HCT116 (cell line): Measurements from ENCODE around the gene ITGA4. TPM values are rescaled to one million over a fixed set of nuclear protein-coding genes. Genes with fewer than 3 reads are reported as not detected.
A peak's percentile ranks its signal among the peaks of the same experiment; 100 is the strongest.

ENCODE experiments used
- ATAC-seq: fragments of 200-7000 bp; cut with Tn5 transposase; 2 replicates; pipeline ENCODE4 v1.9.1; 2020; ENCODE audit warnings: mild to moderate bottlenecking, moderate library complexity
- BruUV-seq: library from RNA; stranded (reverse); fragments of 400-500 nt; replicated peaks from 2 replicates; lab custom pipeline; 2021; lab: Mats Ljungman, UMichigan
- CTCF ChIA-PET: fragments of 300-600 bp; sonication (Branson Sonifier 250); formaldehyde crosslinking; loops from one replicate; lab custom pipeline; 2021; ENCODE audit warnings: antibody characterized with exemption; lab: Charles Lee
- POLR2A ChIA-PET: fragments of 300-600, 350-600 bp; sonication (Branson Sonifier 250); formaldehyde crosslinking; loops from one replicate; lab custom pipeline; 2021; ENCODE audit warnings: antibody characterized with exemption; lab: Charles Lee
- RAD21 ChIA-PET, 2 experiments: fragments of 300-600 bp; sonication (Branson Sonifier 250); formaldehyde crosslinking; loops; one replicate each; lab custom pipeline; 2023; ENCODE audit warnings: low total read pairs in 2 of 2; ENCODE audit not compliant: uncharacterized antibody in 2 of 2, unreplicated experiment in 2 of 2, low non-redundant PET in 1 of 2; lab: Charles Lee
- DNase-seq: peaks from one replicate; pipeline ENCODE4 v3.0.0-alpha.2; 2010; ENCODE audit warnings: low read depth, low spot score
- H2AFZ ChIP-seq: fragments of 200-600 bp; shearing (Covaris generic), sonication (generic); 2 replicates; pipeline ENCODE4 v1.6.1; 2017; ENCODE audit warnings: low read depth, mixed run types, mixed read lengths, antibody characterized with exemption, low read length; ENCODE audit not compliant: poor library complexity, severe bottlenecking
- H3K27ac ChIP-seq: 2 replicates; pipeline ENCODE4 v1.5.1; 2012; ENCODE audit warnings: low read depth, low read length
- H3K27me3 ChIP-seq: fragments of 200-600 bp; sonication (generic); 2 replicates; pipeline ENCODE4 v1.6.1; 2016; ENCODE audit warnings: mixed run types, low read length, mixed read lengths; ENCODE audit not compliant: insufficient read depth
- H3K36me3 ChIP-seq, 2 experiments: fragments of 200-500 bp in 1 of 2; fragments of 200-600 bp in 1 of 2; sonication (Bioruptor generic) in 1 of 2; sonication (generic) in 1 of 2; 2 replicates each; pipeline versions ENCODE4 v1.5.1 to v1.6.1; 2014 to 2016; ENCODE audit warnings: low read length in 2 of 2, inconsistent platforms in 1 of 2, mixed read lengths in 1 of 2, mixed run types in 1 of 2; ENCODE audit not compliant: insufficient read depth in 2 of 2, control insufficient read depth in 1 of 2
- H3K4me1 ChIP-seq, 2 experiments: fragments of 200-600 bp in 1 of 2; sonication (generic) in 1 of 2; 2 replicates each; pipeline versions ENCODE4 v1.5.1 to v1.6.1; 2012 to 2017; ENCODE audit warnings: low read length in 2 of 2, inconsistent platforms in 1 of 2, mild to moderate bottlenecking in 1 of 2, mixed read lengths in 1 of 2, mixed run types in 1 of 2, moderate library complexity in 1 of 2; ENCODE audit not compliant: insufficient read depth in 2 of 2, control insufficient read depth in 1 of 2
- H3K4me2 ChIP-seq: fragments of 200-600 bp; sonication (generic); 2 replicates; pipeline ENCODE4 v1.6.1; 2017; ENCODE audit warnings: mixed run types, low read length, mixed read lengths
- H3K4me3 ChIP-seq, 2 experiments: fragments of 200-600 bp in 1 of 2; sonication (generic) in 1 of 2; replicated peaks in 1 of 2; 2 replicates each; pipeline ENCODE4 v1.5.1; 2011 to 2016; ENCODE audit warnings: low read length in 2 of 2, control low read depth in 1 of 2, low read depth in 1 of 2, mild to moderate bottlenecking in 1 of 2, mixed read lengths in 1 of 2, mixed run types in 1 of 2
- H3K79me2 ChIP-seq: fragments of 200-600 bp; sonication (generic); 2 replicates; pipeline ENCODE4 v1.6.1; 2017; ENCODE audit warnings: mild to moderate bottlenecking, mixed run types, low read length, moderate library complexity, mixed read lengths; ENCODE audit not compliant: insufficient read depth
- H3K9ac ChIP-seq: fragments of 200-600 bp; sonication (generic); 2 replicates; pipeline ENCODE4 v1.6.1; 2016; ENCODE audit warnings: low read length, mixed read lengths
- H3K9me2 ChIP-seq: fragments of 200-600 bp; sonication (generic), shearing (Covaris generic); 2 replicates; pipeline ENCODE4 v1.6.1; 2017; ENCODE audit warnings: mixed run types, mild to moderate bottlenecking, moderate library complexity; ENCODE audit not compliant: insufficient read depth
- H3K9me3 ChIP-seq, 2 experiments: fragments of 200-500 bp in 1 of 2; fragments of 200-600 bp in 1 of 2; sonication (Bioruptor generic) in 1 of 2; sonication (generic) in 1 of 2; 2 replicates each; pipeline ENCODE4 v1.6.1; 2014 to 2017; ENCODE audit warnings: low read length in 2 of 2, mixed read lengths in 2 of 2, inconsistent platforms in 1 of 2, low read depth in 1 of 2, mild to moderate bottlenecking in 1 of 2, mixed run types in 1 of 2, moderate library complexity in 1 of 2; ENCODE audit not compliant: control insufficient read depth in 1 of 2, insufficient read depth in 1 of 2
- H4K20me1 ChIP-seq: fragments of 200-600 bp; sonication (generic), shearing (Covaris generic); 2 replicates; pipeline ENCODE4 v1.6.1; 2017; ENCODE audit warnings: mixed run types, mild to moderate bottlenecking, moderate library complexity; ENCODE audit not compliant: insufficient read depth
- CTCF ChIP-seq, 3 experiments: fragments of 200-600 bp in 1 of 3; sonication (generic) in 1 of 3; IDR thresholded peaks in 2 of 3; conservative IDR thresholded peaks in 1 of 3; 2 replicates each; pipeline ENCODE4 v1.5.1; 2012 to 2017; ENCODE audit warnings: low read depth in 2 of 3, low read length in 2 of 3, antibody characterized with exemption in 1 of 3, borderline replicate concordance in 1 of 3, control low read depth in 1 of 3, mild to moderate bottlenecking in 1 of 3, mixed read lengths in 1 of 3, mixed run types in 1 of 3, moderate library complexity in 1 of 3; ENCODE audit not compliant: insufficient read depth in 1 of 3
- ELF1 ChIP-seq: IDR thresholded peaks from 2 replicates; pipeline ENCODE4 v1.6.1; 2012; ENCODE audit warnings: low read depth, borderline replicate concordance
- EZH2phosphoT487 ChIP-seq: fragments of 200-600 bp; IDR thresholded peaks from 2 replicates; pipeline ENCODE4 v1.6.1; 2018; ENCODE audit warnings: antibody characterized with exemption, borderline replicate concordance
- MAX ChIP-seq: IDR thresholded peaks from 2 replicates; pipeline ENCODE4 v1.6.1; 2012
- POLR2A ChIP-seq: IDR thresholded peaks from 2 replicates; pipeline ENCODE4 v1.7.0; 2011; ENCODE audit warnings: borderline replicate concordance; ENCODE audit not compliant: insufficient read depth, insufficient read length; ENCODE audit errors: extremely low read depth
- RAD21 ChIP-seq: IDR thresholded peaks from 2 replicates; pipeline ENCODE4 v1.6.1; 2012; ENCODE audit warnings: low read depth, mild to moderate bottlenecking
- SIN3A ChIP-seq: IDR thresholded peaks from 2 replicates; pipeline ENCODE4 v1.6.1; 2012; ENCODE audit warnings: low read depth
- YY1 ChIP-seq: IDR thresholded peaks from 2 replicates; pipeline ENCODE4 v1.6.1; 2011; ENCODE audit warnings: low read length, low read depth, moderate library complexity, mild to moderate bottlenecking; ENCODE audit not compliant: insufficient replicate concordance; ENCODE audit errors: extremely low read depth
- intact Hi-C: fragments of 100-400 bp; cut with micrococcal nuclease; formaldehyde crosslinking; loops from 2 replicates; pipeline ENCODE4 v1.10.0; 2022
- total RNA-seq: library from RNA; stranded (reverse); gene quantifications from one replicate; pipeline ENCODE4 v1.2.1, GENCODE V29; 2021; ENCODE audit not compliant: unreplicated experiment
- TF ChIP-seq, protein P1 (sequence below): IDR thresholded peaks from 2 replicates; pipeline ENCODE4 v1.6.1; 2011; ENCODE audit warnings: mild to moderate bottlenecking, low read length, moderate library complexity; ENCODE audit not compliant: insufficient replicate concordance; ENCODE audit errors: extremely low read depth

ITGA4 gene
- total RNA-seq, 1 experiment from 2014 or later: 0.49 TPM

DNA sequence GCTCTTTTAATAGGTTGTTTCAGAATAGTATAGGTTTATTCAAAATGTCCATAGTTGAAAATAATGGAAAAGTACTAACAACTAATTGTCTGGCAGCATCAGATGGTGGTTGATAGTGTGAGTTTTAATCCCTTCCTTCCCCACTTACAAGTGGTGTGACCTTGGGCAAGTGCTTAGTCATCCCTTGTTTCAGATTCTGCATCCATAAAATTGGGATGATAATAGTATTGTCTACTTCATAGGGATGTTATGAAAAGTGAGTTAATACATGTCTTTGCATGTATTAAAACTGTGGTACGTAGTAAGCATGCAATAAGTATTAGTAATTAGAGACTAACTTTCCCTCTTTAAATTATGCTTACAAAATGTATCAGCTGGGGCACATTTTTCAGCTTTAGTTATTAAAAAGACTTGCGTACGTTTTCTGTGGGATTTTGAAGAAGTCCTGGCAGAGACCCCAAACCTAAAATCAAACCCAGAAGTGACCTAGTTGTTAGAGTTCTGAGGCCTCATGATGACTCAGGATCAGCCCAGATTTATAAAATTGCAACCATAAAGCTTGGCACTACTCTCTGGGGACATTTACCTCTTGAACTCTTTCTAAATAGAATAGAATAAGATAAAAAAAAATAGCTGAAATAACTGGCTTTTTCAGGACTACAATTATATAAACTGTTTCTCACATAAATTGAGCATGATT, 8.6 kb downstream of the ITGA4 start:
- no peak for DNase-seq

DNA sequence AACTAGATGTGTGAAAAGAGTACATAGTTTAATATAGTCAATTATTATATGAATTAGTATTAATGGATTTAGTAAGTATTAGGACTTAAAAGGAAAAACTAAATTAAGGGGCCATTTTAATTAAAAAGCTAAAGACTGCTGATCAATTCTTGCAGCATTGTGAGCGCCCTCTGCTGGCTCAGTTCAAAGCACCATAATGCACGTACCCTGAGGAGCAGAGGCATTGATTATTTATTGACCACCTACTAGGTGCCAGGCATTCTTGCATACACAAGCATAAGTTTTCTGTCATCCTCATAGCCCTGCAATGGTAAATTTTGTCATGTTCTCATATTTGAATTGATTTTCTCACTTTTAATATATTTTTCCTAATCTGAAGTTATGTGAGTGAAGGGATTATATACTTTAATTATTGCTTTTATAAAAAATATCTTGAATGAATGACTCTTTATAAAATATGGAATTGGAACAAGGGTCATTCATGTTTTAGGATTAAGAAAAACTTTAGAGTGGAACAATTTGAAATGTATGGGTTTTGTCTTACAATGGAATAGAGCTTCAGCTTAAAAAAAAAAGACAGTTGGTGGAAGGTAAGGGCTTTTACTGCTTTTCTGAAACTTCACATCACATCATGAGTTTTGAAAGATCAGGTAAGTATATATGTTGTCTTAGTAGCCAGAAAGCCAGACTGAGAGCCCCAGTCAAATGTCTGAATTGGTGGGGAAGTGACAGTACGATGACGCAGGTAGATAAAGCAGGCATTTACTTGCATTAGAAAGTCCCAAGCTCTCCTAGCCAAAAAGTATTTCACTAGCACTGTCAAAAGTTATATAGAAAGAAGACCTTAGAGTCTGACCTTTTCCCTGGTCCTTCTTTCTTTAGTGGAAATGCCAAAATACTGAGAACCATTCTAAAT, 9.7 kb downstream of the ITGA4 start:
- CTCF ChIA-PET: interaction anchor here (0.6 to 2.2 kb wide), 14 partner anchors 9 to 1343 kb away, joined by 3 to 18 read pairs (median 4); no protein-coding TSS in a partner anchor
- H3K9me2 ChIP-seq: no peaks in the 10 kb centered on the region

More for the DNA sequence above, 8.6 kb downstream of the ITGA4 start:
- ChIA-PET CTCF (interaction anchor here (0.6 to 2.2 kb wide), 12 partner anchors 10 to 1342 kb away, joined by 3 to 18 read pairs (median 4); no protein-coding TSS in a partner anchor), RAD21 (interaction anchor here in 1 of 2 experiments (1.2 kb wide), 1 partner anchor 362 kb away, joined by 4 read pairs; no protein-coding TSS in a partner anchor), POLR2A (no interaction called here)
- Histone ChIP-seq H3K79me2 (no peaks in the 10 kb centered on the region), H4K20me1 (no peaks in the 10 kb centered on the region), H3K27me3 (no peaks in the 10 kb centered on the region), H3K27ac (no peak overlapping the region), H2AFZ (peak overlapping the region; percentile 95), H3K9me2 (no peaks in the 10 kb centered on the region), H3K9me3 (no peaks in the 10 kb centered on the region), H3K9ac (no peak overlapping the region), H3K4me1 (no peaks in the 10 kb centered on the region), H3K4me3 (no peak overlapping the region), H3K36me3 (no peaks in the 10 kb centered on the region), H3K4me2 (no peak overlapping the region)
- TF ChIP-seq ELF1 (no peak), MAX (no peak), POLR2A (no peak)
- no peak for ATAC-seq
- no TSS peak for BruUV-seq
- intact Hi-C loops: loop anchor here (1.0 to 10.0 kb wide), 4 partner anchors 249 to 1344 kb away; no protein-coding TSS in a partner anchor

More for the DNA sequence above, 9.7 kb downstream of the ITGA4 start:
- ATAC-seq (peak; percentile 72), DNase-seq (peak; percentile 57)
- ChIA-PET POLR2A (no interaction called here), RAD21 (interaction anchor here in 1 of 2 experiments (1.2 kb wide), 1 partner anchor 363 kb away, joined by 4 read pairs; no protein-coding TSS in a partner anchor)
- Histone ChIP-seq H3K4me1 (no peaks in the 10 kb centered on the region), H3K4me2 (no peak overlapping the region), H4K20me1 (no peaks in the 10 kb centered on the region), H3K79me2 (no peaks in the 10 kb centered on the region), H3K36me3 (no peaks in the 10 kb centered on the region), H2AFZ (peak overlapping the region; percentile 95), H3K9me3 (no peaks in the 10 kb centered on the region), H3K27me3 (no peaks in the 10 kb centered on the region), H3K9ac (no peak overlapping the region), H3K4me3 (no peak overlapping the region), H3K27ac (no peak overlapping the region)
- TF ChIP-seq RAD21 (peak; percentile 72), CTCF (IDR thresholded peaks at IDR 0.05 in 2 of 3, conservative IDR thresholded peaks at IDR 0.05 in 1 of 3; ENCODE audit: borderline replicate concordance in 1 of 3, insufficient read depth in 1 of 3, low read depth in 2 of 3, low read length in 2 of 3) (peak; percentile 53 to 82 (median 77); a peak in 5 of 6 replicates), EZH2phosphoT487 (no peak), SIN3A (no peak), YY1 (peak; percentile 45)
- TF ChIP-seq, protein P1, sequence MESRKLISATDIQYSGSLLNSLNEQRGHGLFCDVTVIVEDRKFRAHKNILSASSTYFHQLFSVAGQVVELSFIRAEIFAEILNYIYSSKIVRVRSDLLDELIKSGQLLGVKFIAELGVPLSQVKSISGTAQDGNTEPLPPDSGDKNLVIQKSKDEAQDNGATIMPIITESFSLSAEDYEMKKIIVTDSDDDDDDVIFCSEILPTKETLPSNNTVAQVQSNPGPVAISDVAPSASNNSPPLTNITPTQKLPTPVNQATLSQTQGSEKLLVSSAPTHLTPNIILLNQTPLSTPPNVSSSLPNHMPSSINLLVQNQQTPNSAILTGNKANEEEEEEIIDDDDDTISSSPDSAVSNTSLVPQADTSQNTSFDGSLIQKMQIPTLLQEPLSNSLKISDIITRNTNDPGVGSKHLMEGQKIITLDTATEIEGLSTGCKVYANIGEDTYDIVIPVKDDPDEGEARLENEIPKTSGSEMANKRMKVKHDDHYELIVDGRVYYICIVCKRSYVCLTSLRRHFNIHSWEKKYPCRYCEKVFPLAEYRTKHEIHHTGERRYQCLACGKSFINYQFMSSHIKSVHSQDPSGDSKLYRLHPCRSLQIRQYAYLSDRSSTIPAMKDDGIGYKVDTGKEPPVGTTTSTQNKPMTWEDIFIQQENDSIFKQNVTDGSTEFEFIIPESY: no peak
- BruUV-seq: no TSS peak
- intact Hi-C loops: loop anchor here (1.0 to 10.0 kb wide), 5 partner anchors 248 to 1345 kb away; no protein-coding TSS in a partner anchor
